IPS DF 4.7 (cell line): ENCODE data around the gene MNT.

Experiments used
- DNase-seq: peaks from one replicate; pipeline ENCODE4 v3.0.0-alpha.2; 2013; ENCODE audit warnings: low spot score; ENCODE audit errors: extremely low read depth

Gene MNT

GRCh38 chr17:2416010-2416734 lies 15.3 kb upstream of the MNT start:
- no peak for DNase-seq

- DNase-seq, result no peak
These were observed 14.2 kb upstream of the MNT start for GRCh38 chr17:2415081-2415480.

- no peak for DNase-seq
These were observed 13.7 kb upstream of the MNT start for GRCh38 chr17:2414446-2415064.

- DNase-seq, result no peak
These were observed 11.7 kb upstream of the MNT start for GRCh38 chr17:2412561-2413021.

GRCh38 chr17:2410951-2411350 lies 10.1 kb upstream of the MNT start:
- no peak for DNase-seq

- DNase-seq, result no peak
These were observed 6.3 kb upstream of the MNT start for GRCh38 chr17:2406903-2407790.

- DNase-seq, result no peak
These were observed 5.5 kb upstream of the MNT start for GRCh38 chr17:2406271-2406902.

GRCh38 chr17:2405247-2405926 lies 4.5 kb upstream of the MNT start:
- no peak for DNase-seq

- no peak for DNase-seq
These were observed 2.2 kb upstream of the MNT start for GRCh38 chr17:2403044-2403443.

GRCh38 chr17:2402544-2402943 lies 1.7 kb upstream of the MNT start:
- no peak for DNase-seq

GRCh38 chr17:2401426-2402221 lies 764 bp upstream of the MNT start:
- peak; percentile 87 for DNase-seq

GRCh38 chr17:2400474-2400866 lies 390 bp downstream of the MNT start:
- DNase-seq, result no peak

- no peak for DNase-seq
These were observed 1.0 kb downstream of the MNT start for GRCh38 chr17:2399572-2400473.

GRCh38 chr17:2398655-2399571 lies 1.9 kb downstream of the MNT start:
- no peak for DNase-seq

- DNase-seq, result no peak
These were observed 2.7 kb downstream of the MNT start for GRCh38 chr17:2398182-2398581.

GRCh38 chr17:2397247-2398171 lies 3.4 kb downstream of the MNT start:
- no peak for DNase-seq
